ENCODE measurements around the gene SMARCD3. TPM values are rescaled to one million over a fixed set of nuclear protein-coding genes. Genes with fewer than 3 reads are reported as not detected.

The SMARCD3 gene
- total RNA-seq, 1 experiment from 2014 or later: 27.8 TPM

DNA sequence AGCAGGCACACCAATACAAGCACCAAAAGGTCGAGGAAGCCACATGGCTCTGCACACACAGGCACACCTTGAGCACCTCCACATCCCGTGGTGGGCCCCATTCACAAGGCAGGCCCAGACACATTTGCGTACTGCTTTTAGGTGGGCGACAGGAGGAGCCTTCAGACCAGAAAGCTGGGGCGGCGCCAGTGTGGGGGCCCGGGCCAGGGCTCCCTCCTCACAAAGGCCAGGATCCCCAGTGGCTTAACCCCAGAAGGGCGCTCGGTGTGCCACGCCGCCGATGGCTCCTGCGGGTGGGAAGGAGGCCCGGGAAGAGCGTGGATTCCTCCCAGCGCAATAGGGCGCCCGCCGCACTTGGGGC is 2.8 kb upstream of the SMARCD3 start:
- ATAC-seq (no peak), DNase-seq (ENCODE audit: low read depth, low spot score) (no peak)
- TF ChIP-seq, protein P1, sequence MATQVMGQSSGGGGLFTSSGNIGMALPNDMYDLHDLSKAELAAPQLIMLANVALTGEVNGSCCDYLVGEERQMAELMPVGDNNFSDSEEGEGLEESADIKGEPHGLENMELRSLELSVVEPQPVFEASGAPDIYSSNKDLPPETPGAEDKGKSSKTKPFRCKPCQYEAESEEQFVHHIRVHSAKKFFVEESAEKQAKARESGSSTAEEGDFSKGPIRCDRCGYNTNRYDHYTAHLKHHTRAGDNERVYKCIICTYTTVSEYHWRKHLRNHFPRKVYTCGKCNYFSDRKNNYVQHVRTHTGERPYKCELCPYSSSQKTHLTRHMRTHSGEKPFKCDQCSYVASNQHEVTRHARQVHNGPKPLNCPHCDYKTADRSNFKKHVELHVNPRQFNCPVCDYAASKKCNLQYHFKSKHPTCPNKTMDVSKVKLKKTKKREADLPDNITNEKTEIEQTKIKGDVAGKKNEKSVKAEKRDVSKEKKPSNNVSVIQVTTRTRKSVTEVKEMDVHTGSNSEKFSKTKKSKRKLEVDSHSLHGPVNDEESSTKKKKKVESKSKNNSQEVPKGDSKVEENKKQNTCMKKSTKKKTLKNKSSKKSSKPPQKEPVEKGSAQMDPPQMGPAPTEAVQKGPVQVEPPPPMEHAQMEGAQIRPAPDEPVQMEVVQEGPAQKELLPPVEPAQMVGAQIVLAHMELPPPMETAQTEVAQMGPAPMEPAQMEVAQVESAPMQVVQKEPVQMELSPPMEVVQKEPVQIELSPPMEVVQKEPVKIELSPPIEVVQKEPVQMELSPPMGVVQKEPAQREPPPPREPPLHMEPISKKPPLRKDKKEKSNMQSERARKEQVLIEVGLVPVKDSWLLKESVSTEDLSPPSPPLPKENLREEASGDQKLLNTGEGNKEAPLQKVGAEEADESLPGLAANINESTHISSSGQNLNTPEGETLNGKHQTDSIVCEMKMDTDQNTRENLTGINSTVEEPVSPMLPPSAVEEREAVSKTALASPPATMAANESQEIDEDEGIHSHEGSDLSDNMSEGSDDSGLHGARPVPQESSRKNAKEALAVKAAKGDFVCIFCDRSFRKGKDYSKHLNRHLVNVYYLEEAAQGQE (IDR thresholded peaks at IDR 0.05; ENCODE audit: insufficient read depth in 1 of 2, low read depth in 2 of 2, low read length in 1 of 2): no peak
- TF ChIP-seq, protein P2, sequence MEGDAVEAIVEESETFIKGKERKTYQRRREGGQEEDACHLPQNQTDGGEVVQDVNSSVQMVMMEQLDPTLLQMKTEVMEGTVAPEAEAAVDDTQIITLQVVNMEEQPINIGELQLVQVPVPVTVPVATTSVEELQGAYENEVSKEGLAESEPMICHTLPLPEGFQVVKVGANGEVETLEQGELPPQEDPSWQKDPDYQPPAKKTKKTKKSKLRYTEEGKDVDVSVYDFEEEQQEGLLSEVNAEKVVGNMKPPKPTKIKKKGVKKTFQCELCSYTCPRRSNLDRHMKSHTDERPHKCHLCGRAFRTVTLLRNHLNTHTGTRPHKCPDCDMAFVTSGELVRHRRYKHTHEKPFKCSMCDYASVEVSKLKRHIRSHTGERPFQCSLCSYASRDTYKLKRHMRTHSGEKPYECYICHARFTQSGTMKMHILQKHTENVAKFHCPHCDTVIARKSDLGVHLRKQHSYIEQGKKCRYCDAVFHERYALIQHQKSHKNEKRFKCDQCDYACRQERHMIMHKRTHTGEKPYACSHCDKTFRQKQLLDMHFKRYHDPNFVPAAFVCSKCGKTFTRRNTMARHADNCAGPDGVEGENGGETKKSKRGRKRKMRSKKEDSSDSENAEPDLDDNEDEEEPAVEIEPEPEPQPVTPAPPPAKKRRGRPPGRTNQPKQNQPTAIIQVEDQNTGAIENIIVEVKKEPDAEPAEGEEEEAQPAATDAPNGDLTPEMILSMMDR (IDR thresholded peaks at IDR 0.05): no peak
- no peak for TF ChIP-seq TCF7L2 (IDR thresholded peaks at IDR 0.05; ENCODE audit: low read depth, low read length)
- Histone ChIP-seq H3K27me3 (ENCODE audit: control insufficient read depth, insufficient read depth, low read length) (no peaks in the 10 kb centered on the region), H3K9me3 (ENCODE audit: control insufficient read depth, insufficient read depth, low read depth, low read length) (no peaks in the 10 kb centered on the region), H3K4me3 (ENCODE audit: low read depth in 2 of 2, low read length in 2 of 2) (peak overlapping the region; percentile 26 to 56), H3K4me1 (ENCODE audit: control insufficient read depth, insufficient read depth, low read length) (peaks cover 40% of the 10 kb centered on the region), H3K36me3 (ENCODE audit: control insufficient read depth, insufficient read depth, low read length) (no peaks in the 10 kb centered on the region), H3K27ac (ENCODE audit: low read length) (0 out of 2 replicates have a peak overlapping the region, but pooled peaks have one; percentile 40)
- CTCF ChIA-PET: no interaction called here
- intact Hi-C loops (cut with micrococcal nuclease; ENCODE audit: unreplicated experiment) (loop anchor here (5.0 kb wide), 1 partner anchor 51 kb away; no protein-coding TSS in a partner anchor), in situ Hi-C loops (cut with HindIII; ENCODE audit: low pct_unique_long_range_greater_than_20kb, low sequenced_read_pairs) (no loop called here)
- no TSS peak for BruUV-seq (replicated peaks)
- POLR2A ChIA-PET: interaction anchor here (0.6 kb wide), 2 partner anchors 24 to 37 kb away, joined by 3 read pairs; partner anchors contain the start of gene ABCF2

- POLR2A ChIA-PET: interaction anchor here (0.6 kb wide), 1 partner anchor 36 kb away, joined by 3 read pairs; no protein-coding TSS in a partner anchor
- Histone ChIP-seq H3K27ac (ENCODE audit: low read length) (peak overlapping the region; percentile 23; the same call in 1 of the 2 replicates), H3K36me3 (ENCODE audit: control insufficient read depth, insufficient read depth, low read length) (no peaks in the 10 kb centered on the region), H3K4me3 (ENCODE audit: low read depth in 2 of 2, low read length in 2 of 2) (no peak overlapping the region), H3K9me3 (ENCODE audit: control insufficient read depth, insufficient read depth, low read depth, low read length) (no peaks in the 10 kb centered on the region), H3K4me1 (ENCODE audit: control insufficient read depth, insufficient read depth, low read length) (peaks cover 46% of the 10 kb centered on the region), H3K27me3 (ENCODE audit: control insufficient read depth, insufficient read depth, low read length) (no peaks in the 10 kb centered on the region)
- intact Hi-C loops (cut with micrococcal nuclease; ENCODE audit: unreplicated experiment): loop anchor here (5.0 kb wide), 1 partner anchor 52 kb away; no protein-coding TSS in a partner anchor
- no peak for ATAC-seq
- in situ Hi-C loops (cut with HindIII; ENCODE audit: low pct_unique_long_range_greater_than_20kb, low sequenced_read_pairs): no loop called here
- CTCF ChIA-PET: no interaction called here
- no TSS peak for BruUV-seq (replicated peaks)
- DNase-seq (ENCODE audit: low read depth, low spot score): no peak
- no peak for TF ChIP-seq SIN3A (IDR thresholded peaks at IDR 0.05; ENCODE audit: borderline replicate concordance, insufficient read depth, low read depth, low read length)
- TF ChIP-seq POLR2AphosphoS5 (IDR thresholded peaks at IDR 0.05; ENCODE audit: low read depth, low read length): no peak
- TF ChIP-seq, protein P1 (IDR thresholded peaks at IDR 0.05; ENCODE audit: insufficient read depth in 1 of 2, low read depth in 2 of 2, low read length in 1 of 2): no peak
- TF ChIP-seq TCF7L2 (IDR thresholded peaks at IDR 0.05; ENCODE audit: low read depth, low read length): no peak
- TF ChIP-seq, protein P2 (IDR thresholded peaks at IDR 0.05): no peak
Measured at GRCh38 chr7:151250181-151251132, 2.0 kb upstream of the SMARCD3 start.

All from Panc1 (cell line).